GM12874 (cell line): Measurements from ENCODE around the gene MYEOV.

Source experiments
- TF ChIP-seq, protein P1 (sequence below): IDR thresholded peaks from 2 replicates; pipeline ENCODE4 v1.5.1; 2011; ENCODE audit warnings: low read depth, mild to moderate bottlenecking, control low read depth, low read length, moderate library complexity; ENCODE audit not compliant: insufficient read depth

MYEOV gene

DNA sequence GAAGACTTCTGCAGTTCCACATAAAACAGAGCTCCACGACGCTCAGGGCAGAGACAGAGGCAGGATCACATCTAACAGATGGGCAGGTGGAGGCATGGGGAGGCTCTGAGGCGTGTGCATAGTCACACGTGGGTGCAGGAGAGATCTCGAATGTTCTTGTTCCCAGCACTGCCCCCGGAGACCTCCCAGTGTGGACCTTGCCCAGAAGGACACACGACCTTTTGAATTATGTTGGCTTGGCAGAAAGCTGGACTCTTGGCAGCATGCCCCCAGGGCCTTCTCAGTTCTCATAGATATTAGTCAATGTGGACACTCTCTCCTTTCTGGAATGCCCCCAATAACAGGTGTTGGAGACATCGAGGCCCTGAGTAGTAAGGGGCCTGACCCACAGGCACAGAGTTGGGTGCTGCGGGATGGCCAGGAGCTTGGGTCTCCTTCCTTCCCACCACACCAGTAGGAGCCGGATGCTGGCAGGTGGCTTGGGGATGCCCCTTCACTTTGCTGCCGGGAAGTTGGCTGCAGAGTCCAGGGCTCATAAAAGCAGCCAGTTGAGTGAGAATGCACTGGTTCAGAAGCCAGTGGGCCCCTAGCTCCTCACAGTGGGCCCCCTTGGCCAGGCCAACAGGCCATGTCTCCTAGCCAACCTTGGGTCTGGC is 12.1 kb downstream of the MYEOV start:
- TF ChIP-seq, protein P1, sequence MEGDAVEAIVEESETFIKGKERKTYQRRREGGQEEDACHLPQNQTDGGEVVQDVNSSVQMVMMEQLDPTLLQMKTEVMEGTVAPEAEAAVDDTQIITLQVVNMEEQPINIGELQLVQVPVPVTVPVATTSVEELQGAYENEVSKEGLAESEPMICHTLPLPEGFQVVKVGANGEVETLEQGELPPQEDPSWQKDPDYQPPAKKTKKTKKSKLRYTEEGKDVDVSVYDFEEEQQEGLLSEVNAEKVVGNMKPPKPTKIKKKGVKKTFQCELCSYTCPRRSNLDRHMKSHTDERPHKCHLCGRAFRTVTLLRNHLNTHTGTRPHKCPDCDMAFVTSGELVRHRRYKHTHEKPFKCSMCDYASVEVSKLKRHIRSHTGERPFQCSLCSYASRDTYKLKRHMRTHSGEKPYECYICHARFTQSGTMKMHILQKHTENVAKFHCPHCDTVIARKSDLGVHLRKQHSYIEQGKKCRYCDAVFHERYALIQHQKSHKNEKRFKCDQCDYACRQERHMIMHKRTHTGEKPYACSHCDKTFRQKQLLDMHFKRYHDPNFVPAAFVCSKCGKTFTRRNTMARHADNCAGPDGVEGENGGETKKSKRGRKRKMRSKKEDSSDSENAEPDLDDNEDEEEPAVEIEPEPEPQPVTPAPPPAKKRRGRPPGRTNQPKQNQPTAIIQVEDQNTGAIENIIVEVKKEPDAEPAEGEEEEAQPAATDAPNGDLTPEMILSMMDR = no peak

DNA sequence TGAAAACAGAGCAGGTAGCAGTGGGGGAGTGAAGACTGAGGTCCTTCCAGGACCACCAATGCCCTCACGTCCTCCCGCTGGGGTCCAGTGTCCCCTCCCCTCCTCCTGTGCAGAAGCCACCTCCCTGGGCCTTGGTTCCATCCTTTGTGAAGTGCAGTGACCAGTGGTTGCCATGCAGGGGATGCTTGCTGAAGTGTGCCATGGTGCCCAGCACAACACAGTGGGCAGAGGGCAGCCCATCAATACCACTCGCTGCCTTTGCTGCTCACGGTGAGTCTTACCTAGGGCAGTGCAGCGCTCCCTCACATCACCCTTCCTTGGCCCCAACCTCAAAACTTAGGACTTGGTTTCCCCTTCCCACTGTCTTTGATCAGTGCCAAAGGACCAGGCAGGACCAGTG is 12.9 kb downstream of the MYEOV start:
- TF ChIP-seq, protein P1 = no peak

DNA sequence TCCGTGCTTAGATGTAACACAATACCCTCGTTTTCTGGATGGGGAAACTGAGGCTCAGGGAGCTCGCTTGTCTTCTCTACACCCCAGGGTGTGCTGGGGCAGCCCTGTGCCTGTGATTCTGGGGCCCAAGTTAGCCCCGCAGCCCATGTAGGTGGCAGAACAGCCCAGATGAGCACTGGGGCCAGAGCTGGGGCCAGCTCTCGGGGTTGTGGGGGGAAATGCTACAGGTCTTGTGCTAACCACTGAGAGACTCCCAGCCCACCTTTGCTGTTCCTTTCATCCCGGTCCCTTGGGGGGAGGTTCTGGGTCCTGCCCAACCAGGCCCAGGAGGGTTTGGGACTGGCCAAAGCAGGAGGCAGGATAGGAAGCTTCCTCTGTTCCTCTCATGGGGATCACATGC is 13.5 kb downstream of the MYEOV start:
- TF ChIP-seq, protein P1 = no peak

DNA sequence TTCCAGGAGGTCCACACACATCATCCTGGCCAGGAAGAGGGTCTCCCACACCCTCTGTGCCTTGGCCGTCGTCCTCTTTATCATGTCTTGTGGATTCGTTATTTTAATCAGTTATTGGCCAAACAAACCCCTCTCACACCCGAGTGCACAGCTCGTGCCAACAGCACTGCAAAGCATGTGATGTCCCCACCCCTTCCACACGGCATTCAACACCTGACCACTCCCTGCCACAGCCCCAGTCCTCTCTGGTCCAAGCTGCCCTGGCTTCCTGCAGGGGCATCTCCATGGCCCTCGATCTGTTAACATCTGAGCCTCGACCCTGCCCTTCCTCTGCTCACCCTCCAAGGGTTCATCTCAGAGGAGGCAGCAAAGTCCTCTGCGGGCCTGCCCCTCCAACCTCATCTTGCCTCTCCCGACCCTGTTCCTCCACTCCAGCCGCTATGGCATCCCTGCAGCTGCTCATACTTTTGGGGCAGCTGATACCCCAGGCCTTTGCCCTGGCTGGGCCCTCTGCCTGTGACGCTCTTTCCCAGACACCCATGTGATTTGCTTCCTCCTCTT is 14.0 kb downstream of the MYEOV start:
- TF ChIP-seq, protein P1 = no peak

DNA sequence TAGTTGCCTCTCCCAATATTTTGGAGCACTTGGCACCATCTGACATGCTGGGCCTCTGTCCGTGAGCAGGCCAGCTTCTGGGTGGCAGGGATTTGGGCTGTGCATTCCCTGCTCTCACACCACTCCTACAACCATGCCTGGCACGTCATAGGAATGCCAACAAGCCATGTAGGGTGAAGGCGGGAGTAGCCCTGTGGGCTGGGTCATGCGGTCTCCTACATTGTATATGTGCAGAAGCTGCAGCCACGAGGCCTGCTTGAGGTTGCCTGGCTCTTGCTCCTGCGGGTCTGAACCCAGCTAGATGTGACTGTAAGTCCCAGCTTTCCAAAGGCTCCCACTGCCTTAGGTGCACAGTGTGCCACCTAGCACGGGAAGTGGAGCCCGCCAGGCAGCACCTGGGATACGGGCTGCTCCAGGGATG is 14.5 kb downstream of the MYEOV start:
- TF ChIP-seq, protein P1 = no peak

DNA sequence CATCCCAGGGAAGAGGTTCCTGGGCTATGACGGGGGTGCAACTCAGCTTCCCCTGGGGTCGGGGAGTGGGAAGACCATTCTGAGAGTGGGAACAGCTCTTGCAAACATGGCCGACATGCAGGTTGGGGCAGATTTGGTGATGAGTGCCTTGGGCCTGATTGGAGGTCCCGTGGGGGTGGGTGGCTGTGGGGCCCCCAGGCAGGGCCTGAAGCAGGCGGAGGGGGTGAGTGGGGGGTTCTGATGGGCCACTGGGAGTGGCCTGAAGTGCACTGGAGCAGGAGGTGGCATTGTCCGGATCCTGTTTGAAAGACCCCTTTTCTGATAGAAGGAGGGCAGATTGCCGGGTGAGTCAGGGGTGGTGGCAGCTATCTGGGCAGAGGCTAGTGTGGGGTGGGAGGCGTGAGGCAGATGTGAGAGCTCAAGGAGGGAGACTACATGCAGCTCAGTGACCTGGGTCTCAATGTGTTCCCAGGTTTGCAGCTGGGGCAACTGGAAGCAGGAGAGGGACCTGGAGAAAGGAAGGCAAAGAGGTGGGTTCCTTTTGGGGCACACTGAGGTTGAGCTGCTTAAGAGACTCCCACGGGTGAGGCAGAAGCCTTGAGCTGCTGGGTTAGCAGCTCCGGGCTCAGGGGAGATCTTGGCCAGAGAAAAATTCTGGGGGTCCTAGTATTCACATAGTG is 15.1 kb downstream of the MYEOV start:
- TF ChIP-seq, protein P1 = no peak

DNA sequence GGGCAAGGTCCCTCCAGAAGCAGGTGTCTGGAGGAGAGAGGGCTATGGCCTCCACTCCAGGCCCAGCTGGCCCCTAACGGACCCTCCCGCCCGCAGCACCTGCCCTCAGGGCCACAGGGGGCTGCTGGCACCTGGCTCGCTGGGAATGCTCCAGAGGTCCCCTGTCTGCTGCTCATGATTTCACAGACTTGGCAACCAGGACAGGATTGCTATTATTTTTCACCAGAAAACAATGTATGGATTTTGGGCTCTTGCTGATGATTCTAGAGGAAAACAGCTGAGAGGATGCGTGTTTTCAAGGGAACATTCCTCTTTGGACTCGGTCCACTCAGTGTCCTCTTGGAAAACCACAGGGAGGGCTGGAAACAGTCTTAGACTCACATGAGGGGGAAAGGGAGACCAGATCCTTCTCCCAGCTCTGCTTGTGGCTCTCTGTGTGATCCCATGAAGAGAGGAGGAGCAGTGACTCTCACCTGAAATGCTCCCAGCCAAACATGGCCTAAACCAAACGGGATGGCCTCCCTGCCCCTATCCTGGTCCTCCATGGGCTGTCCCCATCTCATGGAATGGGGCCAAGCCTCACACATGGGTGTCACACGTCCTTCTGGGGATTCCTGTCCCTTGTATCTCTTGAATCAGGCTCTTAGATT is 15.8 kb downstream of the MYEOV start:
- TF ChIP-seq, protein P1 = no peak
